ENCODE data around the gene C16orf95. TPM values are rescaled to one million over a fixed set of nuclear protein-coding genes. Genes with fewer than 3 reads are reported as not detected.

C16orf95 gene
- total and polyA plus RNA-seq, 2 experiments from 2014 or later = 8.5 to 8.6 TPM

GRCh38 chr16:87255866-87256265, 61.3 kb downstream of the C16orf95 start:
- DNase-seq (ENCODE audit: low read depth in 1 of 2, low spot score in 1 of 2) = no peak

GRCh38 chr16:87254734-87255133, 62.5 kb downstream of the C16orf95 start:
- no peak for DNase-seq (ENCODE audit: low read depth in 1 of 2, low spot score in 1 of 2)
- no peaks in the 10 kb centered on the region for H3K9me3 ChIP-seq (ENCODE audit: low read depth)
- H3K4me3 ChIP-seq = no peak overlapping the region
- TF ChIP-seq, protein P1, sequence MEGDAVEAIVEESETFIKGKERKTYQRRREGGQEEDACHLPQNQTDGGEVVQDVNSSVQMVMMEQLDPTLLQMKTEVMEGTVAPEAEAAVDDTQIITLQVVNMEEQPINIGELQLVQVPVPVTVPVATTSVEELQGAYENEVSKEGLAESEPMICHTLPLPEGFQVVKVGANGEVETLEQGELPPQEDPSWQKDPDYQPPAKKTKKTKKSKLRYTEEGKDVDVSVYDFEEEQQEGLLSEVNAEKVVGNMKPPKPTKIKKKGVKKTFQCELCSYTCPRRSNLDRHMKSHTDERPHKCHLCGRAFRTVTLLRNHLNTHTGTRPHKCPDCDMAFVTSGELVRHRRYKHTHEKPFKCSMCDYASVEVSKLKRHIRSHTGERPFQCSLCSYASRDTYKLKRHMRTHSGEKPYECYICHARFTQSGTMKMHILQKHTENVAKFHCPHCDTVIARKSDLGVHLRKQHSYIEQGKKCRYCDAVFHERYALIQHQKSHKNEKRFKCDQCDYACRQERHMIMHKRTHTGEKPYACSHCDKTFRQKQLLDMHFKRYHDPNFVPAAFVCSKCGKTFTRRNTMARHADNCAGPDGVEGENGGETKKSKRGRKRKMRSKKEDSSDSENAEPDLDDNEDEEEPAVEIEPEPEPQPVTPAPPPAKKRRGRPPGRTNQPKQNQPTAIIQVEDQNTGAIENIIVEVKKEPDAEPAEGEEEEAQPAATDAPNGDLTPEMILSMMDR (IDR thresholded peaks at IDR 0.05; ENCODE audit: low read depth, low read length) = no peak
- H3K4me1 ChIP-seq (ENCODE audit: low read depth) = no peaks in the 10 kb centered on the region
- H3K27ac ChIP-seq = no peak overlapping the region
- no peaks in the 10 kb centered on the region for H3K36me3 ChIP-seq
- no peaks in the 10 kb centered on the region for H3K27me3 ChIP-seq

More at GRCh38 chr16:87255866-87256265, 61.3 kb downstream of the C16orf95 start:
- TF ChIP-seq, protein P1 (IDR thresholded peaks at IDR 0.05; ENCODE audit: low read depth, low read length) = no peak
- Histone ChIP-seq H3K27ac (no peak overlapping the region), H3K36me3 (no peaks in the 10 kb centered on the region), H3K9me3 (ENCODE audit: low read depth) (no peaks in the 10 kb centered on the region), H3K27me3 (no peaks in the 10 kb centered on the region), H3K4me1 (ENCODE audit: low read depth) (no peaks in the 10 kb centered on the region), H3K4me3 (no peak overlapping the region)

DNA sequence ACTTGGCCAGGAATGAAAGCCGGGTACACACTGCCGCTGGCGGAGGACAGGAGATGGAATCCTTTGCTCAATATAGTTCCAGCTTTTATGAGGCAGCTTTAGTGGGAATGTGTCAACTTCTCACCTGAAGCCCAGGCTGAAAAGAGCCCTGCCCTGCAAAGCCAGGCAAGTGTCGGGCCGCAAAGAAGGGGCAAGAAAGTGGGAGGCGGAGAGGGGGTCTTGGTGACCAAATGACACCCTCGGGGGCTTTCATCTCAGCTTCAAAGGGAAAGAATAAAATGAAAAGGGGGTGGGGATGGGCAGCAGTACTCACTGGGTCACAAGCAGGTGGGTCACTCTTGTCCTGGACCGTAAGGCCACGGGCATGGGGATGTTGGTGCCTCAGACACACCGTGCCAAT, 62.9 kb downstream of the C16orf95 start:
- H3K27ac ChIP-seq = no peak overlapping the region
- no peak overlapping the region for H3K4me3 ChIP-seq
- H3K27me3 ChIP-seq = no peaks in the 10 kb centered on the region
- H3K4me1 ChIP-seq (ENCODE audit: low read depth) = no peaks in the 10 kb centered on the region
- H3K36me3 ChIP-seq = no peaks in the 10 kb centered on the region
- H3K9me3 ChIP-seq (ENCODE audit: low read depth) = no peaks in the 10 kb centered on the region
- no peak for DNase-seq (ENCODE audit: low read depth in 1 of 2, low spot score in 1 of 2)
- TF ChIP-seq, protein P1 (IDR thresholded peaks at IDR 0.05; ENCODE audit: low read depth, low read length) = no peak

DNA sequence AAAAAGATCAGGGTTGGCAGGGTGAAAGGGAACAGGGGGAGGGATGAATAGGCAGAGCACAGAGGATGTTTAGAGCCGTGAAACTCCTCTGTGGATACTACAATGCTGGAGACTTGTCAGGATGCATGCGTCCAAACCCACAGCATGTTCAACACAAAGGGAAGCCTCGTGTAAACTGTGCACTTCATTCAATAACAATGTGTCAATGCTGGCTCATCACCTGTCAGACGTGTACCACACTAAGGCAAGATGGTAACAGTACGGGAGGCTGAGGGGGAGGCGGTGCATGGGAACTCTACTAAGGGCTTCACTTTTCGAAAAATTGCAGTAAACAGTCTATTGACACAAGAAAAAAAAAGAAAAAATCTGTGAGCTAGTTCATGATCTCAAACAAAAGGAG, 63.7 kb downstream of the C16orf95 start:
- TF ChIP-seq, protein P1 (IDR thresholded peaks at IDR 0.05; ENCODE audit: low read depth, low read length) = no peak
- no peaks in the 10 kb centered on the region for H3K4me1 ChIP-seq (ENCODE audit: low read depth)
- no peak overlapping the region for H3K4me3 ChIP-seq
- no peaks in the 10 kb centered on the region for H3K9me3 ChIP-seq (ENCODE audit: low read depth)
- no peak for DNase-seq (ENCODE audit: low read depth in 1 of 2, low spot score in 1 of 2)
- no peak overlapping the region for H3K27ac ChIP-seq
- no peaks in the 10 kb centered on the region for H3K27me3 ChIP-seq
- no peaks in the 10 kb centered on the region for H3K36me3 ChIP-seq

Other genes starting within 250 kb of the C16orf95 start
- gene FBXO31, start 66.4 kb upstream of the C16orf95 start, total RNA-seq = 17.4 and 26.1 TPM in 2 replicates
- 15.4 and 31.2 TPM in 2 replicates for gene FBXO31, start 66.4 kb upstream of the C16orf95 start, polyA plus RNA-seq
- gene MAP1LC3B, start 74.9 kb upstream of the C16orf95 start, total RNA-seq = 34.6 and 37.7 TPM in 2 replicates
- 128 and 164 TPM in 2 replicates for gene MAP1LC3B, start 74.9 kb upstream of the C16orf95 start, polyA plus RNA-seq
- 10.7 and 23.2 TPM in 2 replicates for gene ZCCHC14, start 175.6 kb upstream of the C16orf95 start, total RNA-seq
- gene ZCCHC14, start 175.6 kb upstream of the C16orf95 start, polyA plus RNA-seq = 7.9 and 8.2 TPM in 2 replicates

All from cardiac muscle cell (in vitro differentiated cells and primary cell).